GM18517 (cell line): ENCODE data around the gene LTA.

Experiments used
- ATAC-seq: cut with Tn5 transposase; IDR thresholded peaks from one replicate; pipeline ENCODE4 v1.9.1; 2021; ENCODE audit warnings: mild to moderate bottlenecking, moderate library complexity; ENCODE audit not compliant: unreplicated experiment

Gene LTA, protein sequence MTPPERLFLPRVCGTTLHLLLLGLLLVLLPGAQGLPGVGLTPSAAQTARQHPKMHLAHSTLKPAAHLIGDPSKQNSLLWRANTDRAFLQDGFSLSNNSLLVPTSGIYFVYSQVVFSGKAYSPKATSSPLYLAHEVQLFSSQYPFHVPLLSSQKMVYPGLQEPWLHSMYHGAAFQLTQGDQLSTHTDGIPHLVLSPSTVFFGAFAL

DNA sequence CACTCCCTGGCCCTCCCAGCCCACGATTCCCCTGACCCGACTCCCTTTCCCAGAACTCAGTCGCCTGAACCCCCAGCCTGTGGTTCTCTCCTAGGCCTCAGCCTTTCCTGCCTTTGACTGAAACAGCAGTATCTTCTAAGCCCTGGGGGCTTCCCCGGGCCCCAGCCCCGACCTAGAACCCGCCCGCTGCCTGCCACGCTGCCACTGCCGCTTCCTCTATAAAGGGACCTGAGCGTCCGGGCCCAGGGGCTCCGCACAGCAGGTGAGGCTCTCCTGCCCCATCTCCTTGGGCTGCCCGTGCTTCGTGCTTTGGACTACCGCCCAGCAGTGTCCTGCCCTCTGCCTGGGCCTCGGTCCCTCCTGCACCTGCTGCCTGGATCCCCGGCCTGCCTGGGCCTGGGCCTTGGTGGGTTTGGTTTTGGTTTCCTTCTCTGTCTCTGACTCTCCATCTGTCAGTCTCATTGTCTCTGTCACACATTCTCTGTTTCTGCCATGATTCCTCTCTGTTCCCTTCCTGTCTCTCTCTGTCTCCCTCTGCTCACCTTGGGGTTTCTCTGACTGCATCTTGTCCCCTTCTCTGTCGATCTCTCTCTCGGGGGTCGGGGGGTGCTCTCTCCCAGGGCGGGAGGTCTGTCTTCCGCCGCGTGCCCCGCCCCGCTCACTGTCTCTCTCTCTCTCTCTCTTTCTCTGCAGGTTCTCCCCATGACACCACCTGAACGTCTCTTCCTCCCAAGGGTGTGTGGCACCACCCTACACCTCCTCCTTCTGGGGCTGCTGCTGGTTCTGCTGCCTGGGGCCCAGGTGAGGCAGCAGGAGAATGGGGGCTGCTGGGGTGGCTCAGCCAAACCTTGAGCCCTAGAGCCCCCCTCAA is at the start of gene LTA:
Gene LTA, plus strand, starts transcription at position 249 of the 871 bp plus-strand sequence. Its CDS starts 454 bp downstream, at position 703.
- ATAC-seq, result no peak

DNA sequence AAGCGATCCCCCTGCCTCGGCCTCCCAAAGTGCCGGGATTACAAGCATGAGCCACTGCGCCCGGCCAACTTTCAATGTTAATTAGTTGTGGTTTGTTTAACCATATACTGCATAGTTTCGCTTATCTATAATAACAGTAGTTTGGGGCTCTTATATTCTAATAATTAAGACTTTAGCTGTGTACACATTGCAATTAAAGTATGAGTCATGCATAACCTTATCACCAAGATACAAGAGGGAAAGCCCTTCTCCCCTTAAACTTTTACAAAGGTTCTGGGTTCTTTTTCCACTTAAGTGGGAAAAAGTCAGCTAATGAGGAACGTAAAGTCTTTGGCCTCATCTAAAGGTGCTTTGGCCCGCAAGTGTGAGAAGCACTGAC is 46.5 kb upstream of the LTA start:
- no peak for ATAC-seq

DNA sequence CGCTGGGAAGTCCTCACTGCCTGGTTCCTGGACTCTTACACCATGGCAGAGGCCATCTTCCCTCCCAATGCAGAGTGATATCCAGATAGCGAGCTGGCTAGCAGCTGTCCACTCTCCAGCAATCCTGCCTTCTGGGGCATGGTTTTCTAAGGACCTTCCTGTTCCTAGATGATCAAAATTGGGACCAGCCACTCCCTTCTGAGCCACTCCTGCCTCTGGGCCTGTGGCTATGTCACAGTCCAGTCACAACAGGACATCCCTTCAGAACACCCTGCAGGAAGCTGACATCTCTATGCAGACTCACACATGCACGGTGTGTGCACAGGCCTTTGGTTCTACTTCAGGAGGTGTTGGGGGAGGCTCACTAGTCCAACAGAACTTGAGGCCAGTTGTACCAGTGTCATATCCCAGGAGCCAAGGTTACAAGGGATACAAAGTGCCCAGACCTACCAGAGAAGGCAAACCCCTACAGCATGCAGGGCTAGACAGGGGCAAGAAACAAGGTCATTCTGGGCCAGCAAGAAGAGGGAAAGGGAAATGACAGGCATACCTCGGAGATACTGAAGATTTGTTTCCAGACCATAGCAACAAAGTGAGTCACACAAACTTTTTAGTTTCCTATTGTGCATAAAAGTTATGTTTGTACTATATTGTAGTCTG is 46.0 kb upstream of the LTA start:
- ATAC-seq, result no peak

DNA sequence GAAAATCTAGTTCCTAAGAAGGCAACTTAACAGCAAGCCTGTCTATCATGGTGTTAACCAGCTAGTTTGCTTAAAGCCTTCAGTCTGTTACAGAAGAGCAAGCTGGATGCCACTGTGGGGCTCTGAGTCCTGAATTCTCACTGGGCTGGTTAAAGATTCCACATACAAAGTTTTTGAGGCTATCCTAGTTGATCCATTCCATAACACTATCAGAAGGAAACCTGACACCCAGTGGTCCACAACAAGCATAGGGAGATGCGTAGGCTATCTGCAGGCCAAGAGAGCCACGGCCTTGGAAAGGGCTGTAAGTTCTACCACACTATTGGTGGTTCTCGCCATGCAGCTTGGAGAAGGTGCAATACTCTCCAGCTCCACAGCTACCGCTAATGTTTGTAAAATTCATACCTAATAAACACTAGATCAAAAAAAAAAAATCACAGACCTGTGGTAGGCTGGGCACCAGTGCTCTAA is 43.7 kb upstream of the LTA start:
- no peak for ATAC-seq

DNA sequence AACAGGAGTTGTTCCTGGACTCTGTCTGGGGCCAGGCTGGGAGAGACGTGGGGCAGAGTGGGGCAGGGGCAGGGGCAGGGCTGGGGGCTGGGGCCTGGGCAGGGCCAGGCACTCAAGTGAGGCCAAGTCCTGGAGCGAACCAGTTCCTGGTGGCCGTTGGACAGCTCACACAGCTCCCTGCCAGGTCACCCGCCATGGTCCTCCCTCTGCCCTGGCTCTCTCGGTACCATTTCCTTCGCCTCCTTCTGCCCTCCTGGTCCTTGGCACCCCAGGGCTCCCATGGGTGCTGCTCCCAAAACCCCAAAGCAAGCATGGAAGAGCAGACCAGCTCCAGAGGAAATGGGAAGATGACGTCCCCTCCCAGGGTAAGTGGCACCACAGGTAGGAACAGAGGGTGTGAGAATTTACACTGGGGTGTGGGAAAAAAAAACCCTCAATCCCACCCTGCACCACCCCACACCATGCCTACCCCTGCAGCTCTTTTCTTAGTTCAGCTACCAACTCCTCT is 43.2 kb upstream of the LTA start, which contains the start of gene MCCD1:
Gene MCCD1, plus strand, starts transcription at position 142 of the 508 bp plus-strand sequence. Its CDS starts 53 bp downstream, at position 195.
- ATAC-seq, result no peak

DNA sequence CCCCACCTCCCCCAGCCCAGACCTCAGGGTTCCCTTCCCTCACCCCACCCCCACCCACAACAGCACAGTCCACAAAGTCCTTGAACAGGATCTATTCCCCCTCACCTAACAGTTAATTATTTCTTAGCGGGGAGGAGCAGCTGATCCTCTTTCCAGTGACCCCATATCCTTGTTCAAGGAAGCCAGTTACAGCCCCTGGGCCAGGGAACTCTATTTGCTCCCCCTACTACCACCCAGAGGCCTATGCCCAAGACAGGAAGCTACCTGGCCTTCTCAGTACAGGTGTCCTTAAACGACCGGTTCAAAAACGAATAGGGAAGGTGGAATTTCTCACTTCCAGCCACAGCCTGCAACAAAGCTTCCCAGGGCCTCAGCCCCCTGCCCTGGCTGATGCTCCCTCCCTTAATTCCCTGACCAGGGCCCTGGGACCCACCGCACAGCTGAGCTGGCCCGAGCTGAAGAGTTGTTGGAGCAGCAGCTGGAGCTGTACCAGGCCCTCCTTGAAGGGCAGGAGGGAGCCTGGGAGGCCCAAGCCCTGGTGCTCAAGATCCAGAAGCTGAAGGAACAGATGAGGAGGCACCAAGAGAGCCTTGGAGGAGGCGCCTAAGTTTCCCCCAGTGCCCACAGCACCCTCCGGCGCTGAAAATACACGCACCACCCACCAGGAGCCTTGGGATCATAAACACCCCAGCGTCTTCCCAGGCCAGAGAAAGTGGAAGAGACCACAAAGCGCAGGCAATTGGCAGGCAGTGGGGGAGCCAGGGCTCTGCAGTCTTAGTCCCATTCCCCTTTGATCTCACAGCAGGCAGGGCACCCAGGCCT is 42.5 kb upstream of the LTA start:
- ATAC-seq, result no peak

DNA sequence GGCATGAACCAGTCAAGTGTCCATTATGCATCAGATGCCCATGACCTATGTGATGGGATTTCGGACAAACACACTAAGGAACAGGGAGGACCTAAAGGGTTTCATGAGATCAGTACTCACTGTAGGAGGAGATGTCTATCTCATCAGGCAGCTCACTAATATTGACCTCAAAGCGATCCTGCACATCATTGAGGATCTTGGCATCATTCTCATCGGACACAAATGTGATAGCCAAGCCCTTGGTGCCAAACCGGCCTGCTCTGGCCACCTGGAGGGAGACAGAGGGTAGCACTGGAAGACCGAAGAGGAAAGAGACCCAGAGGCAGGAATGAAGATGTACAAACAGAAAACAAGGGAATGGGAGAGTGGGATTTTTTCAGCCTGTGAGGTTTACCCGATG is 41.4 kb upstream of the LTA start:
- no peak for ATAC-seq

DNA sequence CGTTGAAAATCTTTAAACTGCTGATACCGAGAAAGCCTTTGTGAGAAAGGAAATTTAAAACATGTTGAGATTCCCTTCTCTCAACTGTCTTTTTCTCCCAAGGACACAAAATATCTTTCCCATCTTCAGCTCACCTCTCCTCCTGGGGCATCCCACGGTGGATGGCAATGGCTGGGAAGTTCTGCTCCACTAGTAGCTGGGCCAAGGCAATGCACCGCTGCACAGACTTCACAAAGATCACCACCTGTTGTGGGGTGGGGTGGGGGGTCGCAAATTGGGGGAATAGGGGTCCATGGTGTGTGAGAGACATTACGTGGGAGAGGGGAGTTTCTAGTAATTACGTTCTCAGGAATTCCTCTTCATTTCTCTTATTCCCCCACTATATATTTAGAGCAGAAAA is 40.9 kb upstream of the LTA start:
- no peak for ATAC-seq

DNA sequence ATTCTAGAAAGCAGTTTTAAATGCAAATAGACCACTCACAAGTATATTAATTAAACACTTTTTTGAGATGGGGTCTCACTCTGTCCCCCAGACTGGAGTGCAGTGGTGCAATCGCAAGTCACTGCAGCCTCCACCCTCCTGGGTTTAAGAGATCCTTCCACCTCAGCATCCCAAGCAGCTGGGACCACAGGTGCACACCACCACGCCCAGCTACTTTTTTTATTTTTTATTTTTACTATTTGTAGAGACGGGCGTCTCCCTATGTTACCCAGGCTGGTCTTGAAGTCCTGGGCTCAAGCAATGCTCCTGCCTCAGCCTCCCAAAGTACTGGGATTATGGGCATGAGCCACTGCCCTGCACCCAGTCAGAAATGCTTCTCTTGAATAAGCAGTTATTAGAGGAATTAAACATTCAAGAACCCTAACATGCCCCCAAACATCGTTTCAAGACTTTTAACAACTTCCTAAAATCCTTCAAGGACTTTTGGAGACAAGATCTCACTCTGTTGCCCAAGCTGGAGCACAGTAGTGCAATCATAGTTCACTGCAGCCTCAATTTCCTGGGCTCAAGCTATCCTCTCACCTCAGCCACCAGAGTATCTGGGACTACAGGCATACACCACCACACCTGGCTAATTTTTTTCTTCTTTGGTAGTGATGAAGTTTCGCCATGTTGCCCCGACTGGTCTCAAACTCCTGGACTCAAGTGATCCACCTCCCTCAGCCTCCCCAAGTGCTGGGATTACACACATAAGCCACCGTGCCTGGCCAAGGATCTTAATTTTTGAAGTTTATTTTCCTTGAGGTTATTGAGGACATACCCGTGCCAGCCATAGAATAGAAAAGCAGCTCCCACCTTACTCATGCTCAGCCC is 40.1 kb upstream of the LTA start:
- ATAC-seq, result no peak

DNA sequence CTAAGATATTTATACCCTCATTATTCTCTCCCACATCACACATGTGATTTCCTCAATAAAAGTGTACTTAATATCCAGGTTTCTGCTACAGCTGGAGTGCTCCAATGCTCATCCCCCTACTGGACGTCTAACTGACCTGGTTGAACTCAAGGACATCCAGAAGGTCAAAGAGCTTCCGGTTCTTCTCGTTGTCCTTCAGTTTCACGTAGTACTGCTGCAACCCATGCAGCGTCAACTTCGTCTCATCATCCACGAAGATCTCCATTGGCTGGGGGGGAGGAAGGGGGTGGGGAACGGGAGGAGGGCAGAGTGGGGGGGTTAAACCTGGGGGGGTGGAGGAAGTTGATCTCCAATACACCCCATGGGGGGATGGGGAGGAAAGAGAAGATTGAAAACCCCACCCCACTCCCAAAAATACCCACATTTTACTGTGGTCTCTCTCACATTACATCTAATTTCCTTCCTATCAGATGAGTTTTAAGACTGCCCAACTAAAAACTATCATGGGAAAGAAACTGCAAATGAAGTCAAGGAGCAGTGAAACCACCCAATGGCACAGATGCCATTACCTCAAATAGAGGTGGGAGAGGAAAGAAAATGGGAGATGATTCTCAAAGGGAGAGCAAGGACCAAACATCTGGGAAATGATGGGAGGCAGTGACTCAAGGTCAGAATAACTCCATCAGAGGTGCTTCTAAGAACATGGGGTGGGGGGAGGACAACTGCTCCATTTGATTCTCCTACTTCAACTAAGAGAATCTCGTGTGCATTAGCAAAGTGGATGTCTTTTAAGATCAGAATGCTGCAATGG is 39.2 kb upstream of the LTA start:
- no peak for ATAC-seq

DNA sequence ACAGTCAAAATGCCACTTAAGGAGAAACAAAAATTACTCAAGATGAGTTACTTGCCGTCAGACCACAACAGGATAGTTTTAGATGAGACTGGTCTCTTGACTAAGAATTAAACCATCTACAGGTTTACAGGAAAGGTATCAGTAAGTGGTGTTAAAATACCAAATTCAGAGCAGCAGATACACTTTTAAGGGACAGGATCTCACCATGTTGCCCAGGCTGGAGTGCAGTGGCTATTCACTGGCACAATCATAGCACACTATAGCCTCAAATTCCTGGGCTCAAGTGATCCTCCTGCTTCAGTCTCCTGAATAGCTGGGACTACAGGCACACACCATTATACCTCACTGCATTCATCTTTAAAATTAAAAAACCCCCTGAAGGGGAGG is 38.6 kb upstream of the LTA start:
- ATAC-seq, result no peak

DNA sequence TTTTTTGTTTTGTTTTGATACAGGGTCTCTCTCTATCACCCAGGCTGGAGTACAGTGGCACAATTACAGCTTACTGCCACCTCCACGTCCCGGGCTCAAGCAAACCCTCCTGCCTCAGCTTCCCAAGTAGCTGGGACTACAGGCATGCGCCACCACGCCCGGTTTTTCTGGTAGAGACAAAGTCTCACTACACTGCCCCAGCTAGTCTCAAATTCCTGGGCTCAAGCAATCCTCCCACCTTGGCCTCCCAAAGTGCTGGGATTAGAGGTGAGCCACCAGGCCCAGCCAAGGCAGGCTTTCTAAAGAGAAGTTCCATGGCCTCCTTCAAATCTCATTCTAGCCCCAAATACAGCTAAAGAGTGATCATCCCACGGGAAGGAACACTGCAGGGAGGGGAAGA is 38.1 kb upstream of the LTA start:
- no peak for ATAC-seq

DNA sequence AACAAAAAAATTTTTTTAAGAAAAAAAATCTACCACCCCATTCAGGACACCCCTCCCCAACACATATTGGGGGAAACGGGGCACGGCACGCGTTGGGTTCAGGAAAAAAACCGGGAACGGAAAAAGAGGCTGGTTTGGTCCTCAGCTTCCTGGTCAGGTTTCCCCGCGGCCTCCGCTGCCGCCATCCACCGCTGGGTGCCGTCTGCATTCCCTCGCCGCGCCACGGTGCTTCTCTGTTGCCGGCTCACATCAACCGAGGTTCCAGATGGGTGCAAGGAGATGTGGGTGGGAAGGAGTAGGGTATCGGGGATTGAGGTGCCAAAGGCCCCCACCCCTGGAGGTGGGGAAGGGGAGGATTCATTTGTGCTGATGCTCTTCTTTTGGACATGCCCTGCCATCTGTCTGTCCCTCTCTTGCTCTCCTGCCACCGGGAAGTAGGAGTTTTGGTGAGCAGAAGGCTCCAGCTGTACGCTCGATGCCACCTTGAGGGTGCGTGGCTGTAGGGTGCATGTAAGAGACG is 37.5 kb upstream of the LTA start:
- ATAC-seq, result no peak

DNA sequence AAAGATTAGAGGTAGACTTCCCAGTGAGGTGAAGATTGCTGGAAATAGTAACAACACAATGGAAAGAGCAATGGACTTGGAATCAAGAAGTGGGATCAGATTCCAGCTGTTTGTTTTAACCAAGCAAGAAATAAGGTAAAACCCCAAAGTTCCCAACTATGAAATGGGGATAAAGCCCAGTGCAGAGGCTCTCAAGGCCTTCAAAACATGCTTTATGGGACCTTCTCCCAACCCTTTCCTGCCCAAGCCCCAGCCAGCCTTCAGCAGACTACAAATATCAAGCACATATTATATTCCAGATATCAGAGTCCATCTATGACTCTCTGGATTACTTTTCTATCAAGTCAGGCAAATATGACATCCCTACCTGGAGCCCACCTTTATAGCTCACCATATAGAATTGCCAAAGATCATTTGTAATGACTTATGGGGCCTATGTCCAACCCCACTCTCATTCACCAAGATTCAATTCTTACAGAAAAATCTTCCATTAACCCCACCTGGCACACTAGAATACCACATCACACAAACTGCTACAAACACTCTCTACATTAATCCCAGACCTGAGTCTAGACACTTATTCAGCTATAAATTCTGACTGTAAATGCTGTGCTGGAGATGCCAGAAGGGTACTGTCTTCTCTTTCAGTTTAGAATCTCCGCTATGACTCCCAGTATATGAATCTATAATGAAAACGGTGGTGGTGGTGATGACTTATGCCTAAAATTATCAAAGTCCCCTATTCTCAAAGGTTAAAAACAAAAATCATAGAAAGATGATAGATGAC is 36.4 kb upstream of the LTA start:
- no peak for ATAC-seq

DNA sequence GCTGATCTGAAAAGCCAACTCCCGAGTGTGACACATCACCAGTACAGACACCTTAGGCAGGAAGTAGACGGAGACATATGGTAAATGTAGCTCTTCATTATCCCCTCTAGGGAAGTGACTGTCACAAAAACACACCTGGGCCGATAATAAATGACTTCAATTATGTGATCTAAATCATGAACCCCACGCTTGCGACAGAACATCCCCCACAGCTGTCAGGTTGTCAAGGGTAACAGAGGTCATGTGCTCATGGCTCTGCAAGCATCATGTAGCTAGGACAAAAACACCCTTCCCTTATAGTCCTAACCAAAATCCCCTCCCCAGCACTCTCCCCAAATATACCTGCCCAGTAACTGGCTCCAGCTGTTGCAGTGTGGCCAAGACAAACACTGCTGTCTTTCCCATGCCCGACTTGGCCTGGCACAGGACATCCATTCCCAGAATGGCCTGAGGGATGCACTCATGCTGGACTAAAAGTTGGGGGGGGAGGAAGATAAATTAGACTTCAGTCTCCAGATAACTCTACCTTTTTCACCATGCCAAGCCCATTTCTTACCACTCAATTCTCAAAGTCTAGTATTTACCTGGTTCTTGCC is 33.2 kb upstream of the LTA start:
- ATAC-seq, result no peak

DNA sequence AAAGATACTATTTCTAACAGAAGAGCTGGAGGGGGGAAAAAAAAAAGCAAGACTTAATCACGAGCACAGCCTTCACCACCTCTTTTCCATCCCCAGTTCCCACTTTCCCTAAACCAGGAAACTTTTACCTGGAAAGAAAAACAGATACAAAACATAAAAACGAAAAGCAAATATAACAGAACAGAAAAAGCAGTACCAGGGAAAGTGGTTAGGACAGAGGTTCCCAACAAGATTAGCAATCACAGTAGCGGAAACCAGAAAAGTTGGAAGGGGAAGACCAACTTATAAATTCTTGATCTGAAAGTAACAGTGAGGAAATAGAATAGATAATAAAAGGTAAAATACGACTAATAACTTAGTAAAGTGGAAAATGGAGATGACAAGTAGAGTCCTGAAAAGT is 31.4 kb upstream of the LTA start:
- ATAC-seq, result no peak

DNA sequence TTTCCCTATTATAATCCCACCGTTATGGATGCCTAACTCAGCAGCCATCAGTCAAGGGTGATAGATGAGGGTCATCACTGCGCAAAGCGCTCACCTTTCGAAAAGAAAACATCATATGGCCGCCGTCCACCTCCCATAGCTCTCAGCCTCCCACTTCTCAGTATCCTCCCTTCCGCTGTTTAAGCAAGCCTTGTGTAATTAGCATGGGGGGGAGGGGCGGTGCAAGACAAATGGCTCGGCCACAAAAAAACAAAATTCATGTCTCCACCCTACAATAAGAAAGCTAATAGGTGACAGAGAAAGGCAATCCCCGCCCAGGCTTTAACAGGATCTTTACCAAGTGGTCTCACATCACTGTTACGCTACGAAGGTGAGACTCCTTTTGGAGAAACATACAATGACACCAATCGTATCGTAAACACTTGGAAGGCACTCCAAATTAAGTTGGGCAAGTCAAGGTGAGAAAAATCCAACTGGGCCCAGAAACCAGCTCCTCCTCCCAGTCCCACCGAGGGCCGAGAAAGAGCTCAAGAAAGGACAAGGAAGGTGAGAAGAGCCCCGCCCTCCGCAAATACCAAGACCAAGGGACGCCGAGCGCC is 30.9 kb upstream of the LTA start:
- ATAC-seq, result no peak
